WTC11 (cell line): Measurements from ENCODE around the gene RTEL1.
"Not testable (repeated sequence)": the region's sequence is repeated elsewhere in the genome, so short reads cannot be mapped to it uniquely, and the experiment has no call there.

Source experiments
- ATF1 ChIP-seq: sonication (generic); formaldehyde crosslinking; IDR thresholded peaks from 2 replicates; pipeline ENCODE4 v1.8.1; 2023; ENCODE audit warnings: mild to moderate bottlenecking, moderate library complexity, missing genetic modification reagents
- ATF3 ChIP-seq: sonication (generic); formaldehyde crosslinking; conservative IDR thresholded peaks from 2 replicates; pipeline ENCODE4 v1.8.1; 2022; ENCODE audit warnings: mild to moderate bottlenecking, missing genetic modification reagents
- ATF6 ChIP-seq: sonication (generic); formaldehyde crosslinking; IDR thresholded peaks from 2 replicates; pipeline ENCODE4 v1.8.1; 2023; ENCODE audit warnings: mild to moderate bottlenecking, missing genetic modification reagents
- CBFB ChIP-seq: sonication (generic); formaldehyde crosslinking; IDR thresholded peaks from 2 replicates; pipeline ENCODE4 v1.8.1; 2022; ENCODE audit warnings: mild to moderate bottlenecking, low read depth, missing genetic modification reagents
- CTCF ChIP-seq: fragments of 200-600 bp; IDR thresholded peaks from 2 replicates; pipeline ENCODE4 v1.8.0; 2022; ENCODE audit warnings: antibody characterized with exemption
- ELF4 ChIP-seq: sonication (generic); formaldehyde crosslinking; IDR thresholded peaks from 2 replicates; pipeline ENCODE4 v1.8.1; 2022; ENCODE audit warnings: low read depth, mild to moderate bottlenecking, moderate library complexity, missing genetic modification reagents
- FOXP1 ChIP-seq: sonication (generic); formaldehyde crosslinking; IDR thresholded peaks from 2 replicates; pipeline ENCODE4 v1.8.0; 2022; ENCODE audit warnings: missing genetic modification reagents, mild to moderate bottlenecking, moderate library complexity, borderline replicate concordance
- JAZF1 ChIP-seq: fragments of 250-450 bp; sonication (Bioruptor Pico); IDR thresholded peaks from 2 replicates; pipeline ENCODE4 v1.9.0; 2021; ENCODE audit warnings: moderate library complexity, mild to moderate bottlenecking, inconsistent platforms
- MAX ChIP-seq: sonication (generic); formaldehyde crosslinking; IDR thresholded peaks from 2 replicates; pipeline ENCODE4 v1.8.0; 2022; ENCODE audit warnings: mild to moderate bottlenecking, missing genetic modification reagents
- MXD4 ChIP-seq: fragments of 250-450 bp; sonication (Bioruptor Pico); IDR thresholded peaks from 2 replicates; pipeline ENCODE4 v1.8.0; 2021; ENCODE audit warnings: mild to moderate bottlenecking, moderate library complexity, borderline replicate concordance
- STAT6 ChIP-seq: sonication (generic); formaldehyde crosslinking; conservative IDR thresholded peaks from 2 replicates; pipeline ENCODE4 v1.8.1; 2023; ENCODE audit warnings: mild to moderate bottlenecking, low read depth, missing genetic modification reagents, moderate library complexity
- TEAD4 ChIP-seq: sonication (generic); formaldehyde crosslinking; IDR thresholded peaks from 2 replicates; pipeline ENCODE4 v1.8.0; 2022; ENCODE audit warnings: mild to moderate bottlenecking, missing genetic modification reagents
- ZBTB21 ChIP-seq: sonication (generic); formaldehyde crosslinking; IDR thresholded peaks from 2 replicates; pipeline ENCODE4 v1.8.1; 2023; ENCODE audit warnings: mild to moderate bottlenecking, missing genetic modification reagents, borderline replicate concordance

- TF ChIP-seq CTCF; MXD4; TEAD4 (CRISPR knock-in tag); CBFB (CRISPR knock-in tag); ATF1 (CRISPR knock-in tag); STAT6 (CRISPR knock-in tag); ELF4 (CRISPR knock-in tag); FOXP1 (CRISPR knock-in tag); ATF6 (CRISPR knock-in tag); JAZF1 (CRISPR knock-in tag); ATF3 (CRISPR knock-in tag); ZBTB21 (CRISPR knock-in tag); MAX (CRISPR knock-in tag): not testable (repeated sequence)
Observed at GRCh38 chr20:63730189-63730733, 72.1 kb downstream of the RTEL1 start.
